K562 (cell line): ENCODE data around the gene RPL38. TPM values are rescaled to one million over a fixed set of nuclear protein-coding genes. Genes with fewer than 3 reads are reported as not detected.

Source experiments
- ATAC-seq: fragments of 200-7000 bp; cut with Tn5 transposase; 3 replicates; pipeline ENCODE4 v1.9.1; 2020; ENCODE audit warnings: moderate library complexity
- BruUV-seq: library from RNA; stranded (reverse); fragments of 400-500 nt; replicated peaks from 2 replicates; lab custom pipeline; 2021; lab: Mats Ljungman, UMichigan
- CTCF ChIA-PET: fragments of 300-600 bp; formaldehyde crosslinking; extraction: SDS; loops from one replicate; lab custom pipeline; 2021; ENCODE audit warnings: low intra/inter-chr PET ratio; lab: Yijun Ruan, JAX
- POLR2A ChIA-PET: fragments of 300-600, 350-650 bp; sonication (Branson Sonifier 250); formaldehyde crosslinking; extraction: SDS; loops from one replicate; lab custom pipeline; 2021; ENCODE audit warnings: antibody characterized with exemption, inconsistent platforms; lab: Yijun Ruan, JAX
- DNase-seq, 4 experiments: peaks; one replicate each; pipeline versions ENCODE4 v3.0.0 to v3.0.0-alpha.2; 2011 to 2018; ENCODE audit warnings: low spot score in 3 of 4, mixed read lengths in 3 of 4; ENCODE audit errors: extremely low read depth in 1 of 4
- FAIRE-seq: peaks from 2 replicates; lab custom pipeline; 2011; peaks lifted over from hg19 to GRCh38; lab: Jason Lieb, UNC
- H2AFZ ChIP-seq: 2 replicates; pipeline ENCODE4 v1.6.0; 2011; ENCODE audit warnings: low read depth, low read length, control low read depth, inconsistent platforms
- H3K27ac ChIP-seq: fragments of 200-600 bp; 3 replicates; pipeline ENCODE4 v1.8.0; 2011; ENCODE audit warnings: low read depth, mild to moderate bottlenecking, control low read depth, inconsistent platforms, low read length, moderate library complexity, mixed read lengths; ENCODE audit errors: extremely low read depth
- H3K27me3 ChIP-seq, 2 experiments: fragments of 300-600 bp in 1 of 2; 2 replicates in 1 of 2; 3 replicates in 1 of 2; pipeline versions ENCODE4 v1.6.0 to v1.8.0; 2011; ENCODE audit warnings: inconsistent platforms in 2 of 2, low read length in 2 of 2, mild to moderate bottlenecking in 1 of 2, mixed read lengths in 1 of 2, moderate library complexity in 1 of 2; ENCODE audit not compliant: control insufficient read depth in 2 of 2, insufficient read depth in 2 of 2
- H3K36me3 ChIP-seq: fragments of 300-600 bp; 3 replicates; pipeline ENCODE4 v1.8.0; 2011; ENCODE audit warnings: mild to moderate bottlenecking, low read length, inconsistent platforms; ENCODE audit not compliant: control insufficient read depth, insufficient read depth
- H3K4me1 ChIP-seq, 2 experiments: fragments of 200-600 bp in 1 of 2; replicated peaks in 1 of 2; 2 replicates in 1 of 2; 3 replicates in 1 of 2; pipeline versions ENCODE4 v1.5.1 to v1.8.0; 2011; ENCODE audit warnings: inconsistent platforms in 2 of 2, low read length in 2 of 2, mild to moderate bottlenecking in 1 of 2, mixed read lengths in 1 of 2, moderate library complexity in 1 of 2; ENCODE audit not compliant: control insufficient read depth in 2 of 2, insufficient read depth in 2 of 2
- H3K4me2 ChIP-seq: 2 replicates; pipeline ENCODE4 v1.6.1; 2011; ENCODE audit warnings: low read length, control low read depth, inconsistent platforms, mixed read lengths; ENCODE audit not compliant: insufficient read depth
- H3K4me3 ChIP-seq: fragments of 200-600 bp; sonication (generic), shearing (Covaris generic); 2 replicates; pipeline ENCODE4 v1.5.1; 2016; ENCODE audit warnings: control low read depth, inconsistent platforms
- H3K79me2 ChIP-seq: fragments of 200-600 bp; 3 replicates; pipeline ENCODE4 v1.8.0; 2011; ENCODE audit warnings: low read length, inconsistent platforms; ENCODE audit not compliant: control insufficient read depth, insufficient read depth
- H3K9ac ChIP-seq, 2 experiments: 2 replicates each; pipeline versions ENCODE4 v1.6.0 to v1.6.1; 2011; ENCODE audit warnings: low read depth in 2 of 2, low read length in 2 of 2, control low read depth in 1 of 2, inconsistent platforms in 1 of 2, mild to moderate bottlenecking in 1 of 2, mixed read lengths in 1 of 2; ENCODE audit not compliant: insufficient read depth in 1 of 2
- H3K9me1 ChIP-seq: one replicate; pipeline ENCODE4 v1.6.0; 2011; ENCODE audit warnings: inconsistent platforms, mild to moderate bottlenecking, low read length, moderate library complexity; ENCODE audit not compliant: control insufficient read depth, insufficient read depth
- H3K9me3 ChIP-seq: replicated peaks from 2 replicates; pipeline ENCODE4 v1.5.1; 2011; ENCODE audit warnings: low read depth, low read length, inconsistent platforms; ENCODE audit not compliant: control insufficient read depth, insufficient read depth
- H4K20me1 ChIP-seq: replicated peaks from 2 replicates; pipeline ENCODE4 v1.6.1; 2011; ENCODE audit warnings: low read length, inconsistent platforms, mixed read lengths; ENCODE audit not compliant: control insufficient read depth, insufficient read depth
- FOSL1 ChIP-seq: fragments of 200-800 bp; sonication (Bioruptor generic); conservative IDR thresholded peaks from 2 replicates; pipeline ENCODE4 v1.6.1; 2016; ENCODE audit warnings: missing genetic modification characterization, missing compliant biosample characterization
- FOXJ3 ChIP-seq: sonication (generic); formaldehyde crosslinking; IDR thresholded peaks from 2 replicates; pipeline ENCODE4 v1.4.0; 2020; ENCODE audit warnings: mild to moderate bottlenecking, missing genetic modification reagents
- PCBP2 ChIP-seq: fragments of 200-400 bp; formaldehyde crosslinking; IDR thresholded peaks from 2 replicates; pipeline ENCODE4 v1.6.1; 2018; ENCODE audit warnings: low read length, low read depth, mild to moderate bottlenecking, moderate library complexity; ENCODE audit not compliant: poor library complexity, severe bottlenecking
- TCF3 ChIP-seq: sonication (generic); formaldehyde crosslinking; IDR thresholded peaks from 2 replicates; pipeline ENCODE4 v1.4.0; 2020; ENCODE audit warnings: mild to moderate bottlenecking, missing genetic modification reagents
- WGBS: fragments of 100-300 bp; shearing (Covaris generic); methylation state at CpG from one replicate; pipeline ENCODE4 v1.1.6; 2016; ENCODE audit warnings: low coverage, mixed read lengths; ENCODE audit not compliant: insufficient coverage; ENCODE audit errors: missing lambda C conversion rate; 5-methylcytosine and 5-hydroxymethylcytosine counted together
- in situ Hi-C: fragments of 300-500 bp; cut with MboI; formaldehyde crosslinking; loops from 4 replicates; pipeline ENCODE4 v1.15.0; 2018; ENCODE audit warnings: inconsistent platforms, mixed read lengths
- intact Hi-C: fragments of 100-400 bp; cut with micrococcal nuclease; formaldehyde crosslinking; loops from 2 replicates; pipeline ENCODE4 v1.14.2; 2022
- polyA plus RNA-seq, 8 experiments: library from polyadenylated mRNA; depleted of rRNA in 4 of 8; stranded (reverse) in 5 of 8; unstranded in 3 of 8; fragments of >200 nt; fragmentation: Nextera tagmentation in 2 of 8; fragmentation: Illumina TruSeq in 1 of 8; extraction: Ambion mirVana in 2 of 8; extraction: Trizol in 1 of 8; gene quantifications; 2 replicates each; pipeline versions ENCODE4 v1.2.1 to v1.2.3, GENCODE V29; 2011 to 2014; ENCODE audit warnings: inconsistent platforms in 1 of 8, missing spikeins in 1 of 8
- total RNA-seq, 7 experiments: library from RNA; depleted of rRNA in 6 of 7; stranded (reverse); fragments of >200 nt in 6 of 7; fragmentation: Illumina TruSeq in 2 of 7; extraction: Trizol in 2 of 7; gene quantifications; 2 replicates each; pipeline versions ENCODE4 v1.2.1 to v1.2.3, GENCODE V29; 2011 to 2021; ENCODE audit warnings: low replicate concordance in 1 of 7

RPL38 gene
- total and polyA plus RNA-seq, 9 of the 15 experiments (the other 6 are each of a cell fraction or from before 2014, with no cell fraction given), result 1,224 to 3,864 (median 1,939) TPM

- Histone ChIP-seq H3K9me3 (no peaks in the 10 kb centered on the region), H3K4me2 (no peak overlapping the region), H3K27ac (no peak overlapping the region), H3K27me3 (peaks cover 0 to 48% of the 10 kb centered on the region in 2 experiments; a peak in 3 of 5 replicates), H3K9me1 (no peaks in the 10 kb centered on the region), H4K20me1 (no peaks in the 10 kb centered on the region), H3K36me3 (no peaks in the 10 kb centered on the region), H3K4me1 (peaks cover 0 to 22% of the 10 kb centered on the region in 2 experiments; a peak in 2 of 5 replicates), H3K9ac (peak overlapping the region in 1 of 2 experiments; percentile 58; a peak in 2 of 4 replicates), H3K4me3 (no peak overlapping the region), H3K79me2 (no peaks in the 10 kb centered on the region), H2AFZ (no peak overlapping the region)
- TF ChIP-seq PCBP2, result no peak
- ChIA-PET CTCF (no interaction called here), POLR2A (interaction anchor here (0.7 kb wide), 1 partner anchor 18 kb away, joined by 3 read pairs; no protein-coding TSS in a partner anchor)
- in situ Hi-C loops (no loop called here), intact Hi-C loops (no loop called here)
- WGBS, result 16% methylated on average over 6 of the region's 6 CpGs
- ATAC-seq (no peak), FAIRE-seq (no peak), DNase-seq (no peak)
- BruUV-seq, result no TSS peak
Observed at GRCh38 chr17:74251569-74251968, 48.1 kb downstream of the RPL38 start.

- ChIA-PET CTCF (interaction anchor here (0.6 kb wide), 1 partner anchor 18 kb away, joined by 3 read pairs; no protein-coding TSS in a partner anchor), POLR2A (interaction anchor here (0.6 to 0.7 kb wide), 2 partner anchors 16 to 19 kb away, joined by 3 read pairs; no protein-coding TSS in a partner anchor)
- DNase-seq (no peak), FAIRE-seq (no peak), ATAC-seq (no peak)
- Histone ChIP-seq H3K9me3 (no peaks in the 10 kb centered on the region), H3K27me3 (peaks cover 0 to 51% of the 10 kb centered on the region in 2 experiments; a peak in 3 of 5 replicates), H4K20me1 (no peaks in the 10 kb centered on the region), H3K27ac (no peak overlapping the region), H3K4me3 (no peak overlapping the region), H3K79me2 (no peaks in the 10 kb centered on the region), H3K36me3 (no peaks in the 10 kb centered on the region), H3K4me2 (no peak overlapping the region), H3K9me1 (no peaks in the 10 kb centered on the region), H3K4me1 (peaks cover 0 to 22% of the 10 kb centered on the region in 2 experiments; a peak in 2 of 5 replicates), H2AFZ (no peak overlapping the region), H3K9ac (peak overlapping the region in 1 of 2 experiments; percentile 58; a peak in 2 of 4 replicates)
- TF ChIP-seq FOSL1, result no peak
- TF ChIP-seq FOXJ3 (CRISPR knock-in tag), result no peak
- TF ChIP-seq TCF3, result no peak
- 10% methylated on average over 1 of the region's 8 CpGs for WGBS
- intact Hi-C loops, result no loop called here
- in situ Hi-C loops, result no loop called here
- BruUV-seq, result no TSS peak
Observed at GRCh38 chr17:74252211-74252610, 48.7 kb downstream of the RPL38 start.
